LNCAP (cell line): Measurements from ENCODE around the gene STH.

Experiments
- TF ChIP-seq, protein P1 (sequence below): fragments of 450-650 bp; IDR thresholded peaks from 2 replicates; pipeline ENCODE4 v1.5.1; 2017; ENCODE audit warnings: mild to moderate bottlenecking

The STH gene, protein sequence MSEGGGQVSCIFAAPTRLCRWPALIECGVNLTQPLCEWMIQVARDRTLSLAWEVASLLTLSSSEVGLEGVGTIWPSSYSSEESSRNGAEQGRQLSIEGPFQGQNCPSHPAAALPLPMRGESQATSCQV

DNA sequence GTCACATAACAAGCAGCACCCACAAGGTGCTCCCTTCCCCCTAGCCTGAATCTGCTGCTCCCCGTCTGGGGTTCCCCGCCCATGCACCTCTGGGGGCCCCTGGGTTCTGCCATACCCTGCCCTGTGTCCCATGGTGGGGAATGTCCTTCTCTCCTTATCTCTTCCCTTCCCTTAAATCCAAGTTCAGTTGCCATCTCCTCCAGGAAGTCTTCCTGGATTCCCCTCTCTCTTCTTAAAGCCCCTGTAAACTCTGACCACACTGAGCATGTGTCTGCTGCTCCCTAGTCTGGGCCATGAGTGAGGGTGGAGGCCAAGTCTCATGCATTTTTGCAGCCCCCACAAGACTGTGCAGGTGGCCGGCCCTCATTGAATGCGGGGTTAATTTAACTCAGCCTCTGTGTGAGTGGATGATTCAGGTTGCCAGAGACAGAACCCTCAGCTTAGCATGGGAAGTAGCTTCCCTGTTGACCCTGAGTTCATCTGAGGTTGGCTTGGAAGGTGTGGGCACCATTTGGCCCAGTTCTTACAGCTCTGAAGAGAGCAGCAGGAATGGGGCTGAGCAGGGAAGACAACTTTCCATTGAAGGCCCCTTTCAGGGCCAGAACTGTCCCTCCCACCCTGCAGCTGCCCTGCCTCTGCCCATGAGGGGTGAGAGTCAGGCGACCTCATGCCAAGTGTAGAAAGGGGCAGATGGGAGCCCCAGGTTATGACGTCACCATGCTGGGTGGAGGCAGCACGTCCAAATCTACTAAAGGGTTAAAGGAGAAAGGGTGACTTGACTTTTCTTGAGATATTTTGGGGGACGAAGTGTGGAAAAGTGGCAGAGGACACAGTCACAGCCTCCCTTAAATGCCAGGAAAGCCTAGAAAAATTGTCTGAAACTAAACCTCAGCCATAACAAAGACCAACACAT, at the start of gene STH:
Gene STH (plus strand): TSS at position 264 of the 913 bp plus-strand sequence. CDS start 30 bp downstream, at position 294.
- TF ChIP-seq, protein P1, sequence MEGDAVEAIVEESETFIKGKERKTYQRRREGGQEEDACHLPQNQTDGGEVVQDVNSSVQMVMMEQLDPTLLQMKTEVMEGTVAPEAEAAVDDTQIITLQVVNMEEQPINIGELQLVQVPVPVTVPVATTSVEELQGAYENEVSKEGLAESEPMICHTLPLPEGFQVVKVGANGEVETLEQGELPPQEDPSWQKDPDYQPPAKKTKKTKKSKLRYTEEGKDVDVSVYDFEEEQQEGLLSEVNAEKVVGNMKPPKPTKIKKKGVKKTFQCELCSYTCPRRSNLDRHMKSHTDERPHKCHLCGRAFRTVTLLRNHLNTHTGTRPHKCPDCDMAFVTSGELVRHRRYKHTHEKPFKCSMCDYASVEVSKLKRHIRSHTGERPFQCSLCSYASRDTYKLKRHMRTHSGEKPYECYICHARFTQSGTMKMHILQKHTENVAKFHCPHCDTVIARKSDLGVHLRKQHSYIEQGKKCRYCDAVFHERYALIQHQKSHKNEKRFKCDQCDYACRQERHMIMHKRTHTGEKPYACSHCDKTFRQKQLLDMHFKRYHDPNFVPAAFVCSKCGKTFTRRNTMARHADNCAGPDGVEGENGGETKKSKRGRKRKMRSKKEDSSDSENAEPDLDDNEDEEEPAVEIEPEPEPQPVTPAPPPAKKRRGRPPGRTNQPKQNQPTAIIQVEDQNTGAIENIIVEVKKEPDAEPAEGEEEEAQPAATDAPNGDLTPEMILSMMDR: no peak

DNA sequence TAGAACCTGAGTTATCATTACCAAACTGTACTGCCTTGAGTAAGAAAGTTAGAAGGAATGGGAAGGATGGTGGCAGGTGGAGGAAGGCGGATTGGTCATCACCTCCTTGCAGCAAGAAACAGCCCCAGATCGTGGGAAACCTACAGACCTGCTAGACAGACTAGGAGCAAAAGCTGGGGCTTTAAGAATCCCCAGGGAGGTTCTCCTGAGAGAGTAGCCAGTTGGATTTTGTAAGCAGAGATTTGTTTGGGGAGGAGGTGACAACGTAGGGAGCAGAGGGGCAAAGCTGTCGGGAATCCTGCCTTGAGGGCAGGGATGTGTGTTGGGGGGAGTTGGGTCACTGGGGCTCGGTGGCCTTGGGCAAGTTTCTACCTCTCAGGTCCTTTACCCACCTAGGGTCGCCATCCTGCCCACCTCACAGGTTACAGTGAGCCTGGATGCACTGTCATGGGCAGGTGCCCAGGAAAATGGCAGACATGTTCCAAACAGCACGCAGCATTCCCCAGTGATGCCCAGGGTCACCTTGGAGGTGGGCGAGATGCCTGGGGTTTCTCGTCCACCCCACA, 49.2 kb upstream of the STH start:
- TF ChIP-seq, protein P1: no peak

DNA sequence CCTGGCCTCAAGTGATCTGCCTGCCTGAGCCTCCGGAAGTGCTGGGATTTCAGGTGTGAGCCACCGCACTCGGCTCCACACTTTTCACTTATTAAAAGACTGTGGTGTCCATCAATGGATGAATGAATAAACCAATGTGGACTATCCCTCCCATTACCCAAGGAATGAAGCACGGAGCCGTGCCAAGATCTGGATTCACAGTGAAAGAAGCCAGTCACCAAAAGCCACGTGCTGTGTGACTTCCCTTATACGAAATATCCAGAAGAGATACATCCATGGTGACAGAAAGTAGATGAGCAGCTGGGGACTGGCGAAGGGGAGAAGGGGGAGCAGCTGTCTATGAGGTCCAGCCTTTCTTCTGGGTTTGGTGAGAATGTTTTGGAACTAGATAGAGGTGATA, 48.2 kb upstream of the STH start:
- TF ChIP-seq, protein P1: no peak

DNA sequence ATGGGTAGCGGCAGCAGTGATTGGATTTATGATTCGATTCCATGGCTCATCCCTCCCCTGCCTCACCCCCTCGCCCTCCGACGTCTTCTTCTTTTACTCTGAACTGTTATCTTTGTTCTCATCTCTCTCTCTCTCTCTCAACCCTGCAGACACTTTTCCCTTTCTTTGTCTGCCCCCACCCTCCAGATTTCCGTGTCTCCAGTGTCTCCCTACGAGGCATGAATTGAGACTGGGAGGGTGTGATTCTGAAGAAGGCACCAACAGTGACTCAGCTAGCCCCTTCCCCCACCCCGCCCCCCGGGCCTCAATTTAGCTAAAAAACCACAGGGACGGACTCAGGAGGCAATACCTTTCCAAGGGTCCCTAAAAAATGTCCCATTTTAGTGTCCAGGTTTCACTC, 47.6 kb upstream of the STH start:
- TF ChIP-seq, protein P1: no peak

DNA sequence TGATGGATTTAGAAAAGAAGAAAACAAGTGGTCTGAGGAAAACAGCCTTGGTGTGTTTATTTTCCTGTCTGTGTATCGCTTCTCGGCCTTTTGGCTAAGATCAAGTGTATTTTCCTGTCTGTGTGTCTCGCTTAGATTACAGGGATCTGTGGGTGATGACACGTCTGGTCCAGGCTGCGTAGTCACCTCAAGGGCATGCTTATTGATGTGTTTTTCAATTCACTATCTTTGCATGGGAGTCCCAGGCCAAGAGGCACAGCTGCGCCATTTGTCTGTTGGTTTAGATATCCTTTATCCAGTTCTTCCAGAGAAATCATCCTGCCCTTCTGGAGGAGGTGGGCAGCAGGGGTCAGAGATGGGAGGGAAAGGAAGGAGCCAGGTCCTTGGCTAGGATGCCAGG, 47.1 kb upstream of the STH start:
- TF ChIP-seq, protein P1: no peak

DNA sequence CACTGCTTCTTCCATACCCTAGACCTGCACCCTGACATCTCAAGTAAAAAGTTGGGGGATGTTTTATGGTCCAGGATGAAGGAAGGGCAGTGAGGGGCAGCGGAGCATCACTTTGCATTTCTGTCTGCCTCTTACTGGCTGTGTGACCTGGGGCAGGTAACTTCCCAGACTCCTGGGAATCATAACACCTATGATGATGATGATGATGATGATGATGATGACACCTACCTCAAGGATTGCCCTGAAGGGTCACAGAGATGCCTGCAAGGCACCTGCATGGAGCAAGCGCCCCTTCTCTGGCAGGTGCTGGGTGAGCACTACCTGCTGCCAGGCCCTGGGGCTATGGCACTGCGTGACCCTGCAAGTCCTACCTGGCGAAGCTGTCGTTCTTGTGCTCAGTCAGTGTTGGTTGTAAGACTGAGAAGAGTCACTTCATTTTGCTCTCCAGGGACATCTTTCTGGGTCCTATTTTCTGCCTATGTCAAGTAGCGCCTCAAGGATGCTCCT, 46.2 kb upstream of the STH start:
- TF ChIP-seq, protein P1: no peak

DNA sequence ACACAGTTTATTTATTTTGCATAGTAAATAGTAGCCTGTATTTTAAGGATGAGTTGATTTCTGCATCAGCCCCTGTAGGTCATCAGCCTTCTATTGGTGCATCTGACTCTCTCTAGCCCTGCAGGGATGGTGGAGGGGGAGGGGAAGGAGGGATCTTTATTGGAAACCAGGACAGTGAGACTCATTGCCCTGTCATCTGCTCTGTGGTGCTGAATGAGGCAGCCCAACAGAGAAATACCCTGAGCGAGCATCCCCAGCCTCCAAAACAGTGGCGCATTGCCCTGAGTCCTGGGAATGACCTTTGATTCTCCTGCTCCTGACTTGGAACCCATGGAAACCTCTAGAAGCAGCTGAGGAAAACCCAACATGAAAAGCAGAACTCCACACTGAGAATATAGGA, 45.5 kb upstream of the STH start:
- TF ChIP-seq, protein P1: no peak
